ENCODE data around the gene HEXD.
A peak's percentile ranks its signal among the peaks of the same experiment; 100 is the strongest.

Gene HEXD

DNA sequence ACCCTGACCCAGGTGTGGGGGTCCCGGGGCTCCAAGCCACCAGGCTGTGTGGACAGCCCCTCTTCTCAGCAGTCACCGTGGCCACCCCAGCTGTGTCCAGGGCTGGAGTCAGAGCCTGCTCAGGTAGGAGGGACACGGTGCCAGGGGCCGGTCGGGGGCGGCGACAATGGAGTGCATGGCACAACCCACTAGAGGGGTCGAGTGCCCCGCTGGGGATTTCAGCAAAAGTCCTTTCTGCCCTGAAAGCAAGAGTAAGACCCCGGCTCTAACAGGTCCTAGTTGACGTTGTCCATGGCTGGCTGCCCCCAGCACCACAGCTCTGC, 35.3 kb upstream of the HEXD start:
- no peak for DNase-seq

DNA sequence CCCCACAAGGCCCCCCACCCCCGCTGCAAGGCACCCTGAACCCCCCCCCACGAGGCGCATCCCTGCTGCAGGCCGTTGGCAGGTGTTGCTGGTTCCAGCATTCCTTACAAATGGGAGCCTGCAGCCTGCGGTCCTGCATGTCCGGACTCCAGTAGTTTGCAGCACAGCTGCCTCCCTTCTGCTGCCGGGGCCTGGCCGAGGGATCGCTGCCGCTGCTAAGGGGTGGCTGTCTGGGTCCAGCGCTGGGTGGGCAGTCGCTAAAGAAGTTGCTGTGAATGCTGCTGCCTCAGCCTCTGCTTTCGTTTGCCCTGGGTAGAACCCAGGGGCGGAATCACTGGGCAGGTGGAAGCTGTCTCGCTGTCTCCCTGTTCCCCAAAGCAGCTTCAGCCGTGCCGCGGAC, 34.7 kb upstream of the HEXD start:
- no peak for DNase-seq

DNA sequence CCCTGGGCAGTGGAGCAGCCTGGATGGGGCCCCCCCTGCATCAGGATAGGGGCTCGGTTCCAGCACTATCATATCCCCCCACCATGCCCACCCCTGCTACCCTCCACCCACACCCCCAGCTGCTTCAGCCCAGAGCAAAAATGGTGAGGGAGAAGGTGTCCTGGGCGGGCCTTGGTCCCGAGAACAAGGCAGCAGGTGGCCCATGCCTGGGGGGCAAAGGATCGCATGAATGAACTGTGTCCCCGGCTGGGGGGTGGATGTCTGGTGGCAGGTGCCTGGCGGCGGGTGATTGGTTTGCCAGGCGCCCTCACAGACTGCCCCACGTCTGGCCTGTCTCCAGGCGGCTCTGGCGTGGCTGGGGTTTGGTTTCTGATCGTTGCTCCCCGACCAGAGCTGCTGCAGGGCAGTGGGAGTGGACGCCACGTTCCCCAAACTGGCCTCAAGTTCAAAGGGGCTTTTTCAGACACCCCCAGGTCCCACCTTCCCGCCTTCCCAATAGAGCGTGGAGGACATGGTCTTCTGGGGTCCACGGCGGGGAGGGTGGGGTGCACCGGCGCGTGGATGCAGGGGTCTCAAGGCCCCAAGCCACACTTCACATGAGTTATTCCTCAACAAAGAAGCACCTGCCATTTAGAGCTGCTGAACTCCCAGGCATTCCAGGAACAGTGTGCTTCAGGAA, 34.0 kb upstream of the HEXD start:
- DNase-seq: no peak

DNA sequence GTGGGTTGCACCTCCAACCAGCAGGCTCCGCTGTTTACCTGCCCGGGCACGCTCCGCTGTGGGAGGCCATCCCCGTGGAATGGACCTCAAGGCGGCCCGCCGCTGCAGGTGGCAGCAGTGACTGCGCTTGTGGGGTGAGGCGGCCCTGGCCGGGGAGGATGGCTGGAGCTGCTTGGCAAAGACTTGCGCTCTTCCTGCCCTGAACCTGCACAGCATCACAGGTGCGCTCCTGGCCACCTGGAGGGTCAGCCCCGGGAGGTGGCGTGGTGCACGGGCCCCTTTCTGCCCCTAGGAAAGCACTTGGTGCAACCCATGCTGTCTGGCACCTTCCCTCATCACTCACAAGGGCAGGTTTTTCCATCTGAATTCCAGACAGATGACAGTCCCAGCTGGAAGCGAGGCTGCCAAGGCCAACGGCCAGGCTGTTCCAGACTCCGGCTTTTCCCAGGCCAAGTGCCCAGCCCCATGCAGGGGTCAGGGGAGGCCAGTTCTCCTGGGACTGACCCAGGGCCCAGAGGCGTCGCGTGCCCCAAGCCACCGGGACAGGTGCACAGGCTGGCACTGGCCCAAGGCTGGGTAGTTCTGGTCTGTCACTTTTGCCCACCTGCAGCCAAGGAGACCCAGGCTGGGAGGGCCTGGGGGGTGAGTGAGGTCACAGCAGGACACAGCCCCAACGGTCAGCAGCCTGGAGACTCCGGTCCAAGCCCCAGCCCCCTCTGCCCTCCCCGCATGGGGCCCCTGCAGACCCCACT, 33.2 kb upstream of the HEXD start:
- no peak for DNase-seq

DNA sequence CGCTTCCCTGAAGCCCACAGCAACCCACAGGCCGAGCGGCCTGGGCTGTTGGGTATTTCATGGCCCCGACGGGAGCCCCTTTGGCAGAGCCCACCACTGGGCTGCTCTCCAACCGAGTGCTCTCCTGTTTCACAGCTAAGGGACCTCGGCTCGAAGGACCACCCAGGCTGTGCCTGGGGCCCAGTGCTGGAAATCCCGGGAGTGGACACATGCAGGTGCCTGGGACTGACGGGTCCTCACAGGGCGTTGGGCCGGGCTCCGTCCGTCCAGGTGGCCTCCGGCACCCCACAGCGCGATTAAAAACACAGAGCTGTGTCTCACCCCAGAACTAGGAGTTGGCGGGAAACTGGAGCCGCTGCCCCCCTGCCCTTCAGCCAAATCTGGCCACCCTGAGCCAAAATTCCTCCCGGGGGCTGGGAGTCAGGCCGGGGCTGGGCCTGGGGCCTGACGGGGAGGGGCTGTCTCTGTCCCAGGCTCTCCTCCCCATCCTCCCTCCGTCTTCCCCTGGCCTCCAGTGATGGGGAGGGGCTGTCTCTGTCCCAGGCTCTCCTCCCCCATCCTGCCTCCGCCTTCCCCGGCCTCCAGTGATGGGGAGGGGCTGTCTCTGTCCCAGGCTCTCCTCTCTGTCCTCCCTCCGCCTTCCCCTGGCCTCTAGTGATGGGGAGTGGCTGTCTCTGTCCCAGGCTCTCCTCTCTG, 32.4 kb upstream of the HEXD start:
- no peak for DNase-seq

DNA sequence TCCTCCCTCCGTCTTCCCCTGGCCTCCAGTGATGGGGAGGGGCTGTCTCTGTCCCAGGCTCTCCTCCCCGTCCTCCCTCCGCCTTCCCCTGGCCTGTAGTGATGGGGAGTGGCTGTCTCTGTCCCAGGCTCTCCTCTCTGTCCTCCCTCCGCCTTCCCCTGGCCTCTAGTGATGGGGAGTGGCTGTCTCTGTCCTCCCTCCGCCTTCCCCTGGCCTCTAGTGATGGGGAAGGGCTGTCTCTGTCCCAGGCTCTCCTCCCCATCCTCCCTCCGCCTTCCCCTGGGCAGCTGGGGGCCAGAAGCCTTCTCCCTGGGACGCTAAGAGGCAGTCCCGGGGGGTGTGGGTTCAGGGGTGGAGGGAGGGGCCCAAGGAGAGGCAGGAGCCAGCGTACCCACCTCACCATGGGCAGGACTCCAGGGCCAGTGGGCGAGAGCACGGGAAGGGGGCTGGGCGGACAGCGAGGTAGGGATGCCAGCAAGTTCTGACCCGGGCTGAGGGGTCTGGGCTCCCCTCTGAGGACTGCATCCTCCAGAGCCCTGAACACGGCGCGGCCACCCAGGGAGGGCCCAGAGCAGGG, 31.8 kb upstream of the HEXD start:
- DNase-seq: no peak

DNA sequence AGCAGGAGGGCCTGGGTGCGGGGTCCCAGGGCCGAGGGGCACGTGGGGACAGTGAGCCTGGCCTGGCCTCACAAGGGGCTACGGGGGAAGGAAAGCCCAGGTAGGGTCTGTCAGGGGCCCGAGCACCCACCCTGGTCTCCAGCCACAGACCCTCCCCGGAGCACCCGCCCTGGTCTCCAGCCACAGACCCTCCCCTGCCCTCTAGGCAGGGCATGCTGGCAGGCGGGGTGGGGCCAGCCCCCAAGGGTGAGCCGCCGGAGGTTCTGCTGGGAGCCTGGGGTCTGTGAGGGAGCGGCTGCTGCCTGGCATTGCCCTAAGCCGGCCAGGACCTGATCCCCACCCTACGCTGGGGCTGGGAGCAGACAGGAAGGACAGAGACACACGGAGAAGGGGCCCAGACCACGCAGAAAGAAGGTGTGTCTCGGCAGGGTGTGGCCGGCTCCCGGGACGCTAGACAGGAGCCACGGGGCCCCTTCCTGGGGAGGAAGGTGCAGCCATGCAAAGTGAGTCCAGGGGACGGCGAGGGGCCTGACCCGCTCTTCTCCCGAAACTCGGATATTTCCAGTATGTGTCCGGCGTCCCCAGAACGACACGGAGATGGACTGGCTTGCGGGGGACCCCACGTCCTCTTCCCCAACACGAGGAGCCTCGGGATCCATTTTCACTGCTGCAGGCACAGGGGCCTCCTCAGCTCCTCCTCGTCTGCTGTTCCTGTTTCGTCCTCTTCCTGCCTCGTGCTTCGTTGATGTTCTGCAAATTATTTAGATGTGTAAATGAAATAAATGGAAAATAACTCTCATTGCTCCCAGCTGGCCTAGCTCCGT, 31.1 kb upstream of the HEXD start:
- no peak for DNase-seq

DNA sequence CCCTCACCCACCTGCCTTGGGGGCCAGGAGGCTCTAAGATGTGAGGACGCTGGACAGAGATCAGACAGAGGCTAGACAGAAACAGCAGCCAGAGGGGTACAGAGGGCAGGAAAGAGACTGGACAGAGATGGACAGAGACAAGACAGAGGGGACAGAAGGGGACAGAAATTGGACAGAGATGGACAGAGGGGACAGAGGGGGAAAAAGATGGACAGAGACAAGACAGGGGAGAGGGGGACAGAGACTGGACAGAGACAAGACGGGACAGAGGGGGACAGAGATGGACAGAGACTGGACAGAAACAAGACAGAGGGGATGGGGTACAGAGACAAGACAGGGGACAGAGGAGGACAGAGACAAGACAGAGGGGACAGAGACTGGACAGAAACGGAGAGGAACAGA, 30.4 kb upstream of the HEXD start:
- DNase-seq: no peak

DNA sequence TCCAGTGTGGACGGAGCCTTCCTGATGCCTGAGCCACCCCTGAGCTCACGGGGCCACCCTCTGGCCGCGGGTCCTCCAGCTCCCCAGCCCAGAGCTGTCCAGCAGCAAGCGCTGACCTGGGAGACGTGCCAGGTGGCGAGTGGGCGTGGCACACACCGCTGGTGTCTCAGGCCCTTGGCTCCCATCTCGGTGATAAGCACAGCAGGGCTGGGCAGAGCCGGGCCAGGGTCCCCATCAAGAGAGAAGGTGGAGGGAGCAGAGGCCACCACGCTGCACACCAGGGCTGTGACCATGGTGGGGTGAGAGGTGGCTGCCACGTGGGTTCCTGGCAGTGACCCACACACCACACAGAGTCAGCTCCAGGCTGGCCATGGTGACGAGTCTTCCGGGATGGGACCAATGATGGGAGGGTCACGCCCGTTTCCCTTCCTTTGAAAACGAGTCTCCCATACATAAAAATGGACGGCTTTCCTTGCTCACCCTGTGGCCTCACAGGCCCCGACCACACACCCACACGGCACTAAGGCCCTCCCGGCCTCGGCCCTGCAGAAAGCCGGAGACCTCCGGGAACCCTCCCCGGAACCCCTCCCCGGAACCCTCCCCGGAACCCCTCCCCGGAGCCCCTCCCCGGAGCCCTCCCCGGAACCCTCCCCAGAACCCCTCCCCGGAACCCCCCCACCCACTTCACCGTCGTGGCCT, 29.8 kb upstream of the HEXD start:
- DNase-seq: no peak

DNA sequence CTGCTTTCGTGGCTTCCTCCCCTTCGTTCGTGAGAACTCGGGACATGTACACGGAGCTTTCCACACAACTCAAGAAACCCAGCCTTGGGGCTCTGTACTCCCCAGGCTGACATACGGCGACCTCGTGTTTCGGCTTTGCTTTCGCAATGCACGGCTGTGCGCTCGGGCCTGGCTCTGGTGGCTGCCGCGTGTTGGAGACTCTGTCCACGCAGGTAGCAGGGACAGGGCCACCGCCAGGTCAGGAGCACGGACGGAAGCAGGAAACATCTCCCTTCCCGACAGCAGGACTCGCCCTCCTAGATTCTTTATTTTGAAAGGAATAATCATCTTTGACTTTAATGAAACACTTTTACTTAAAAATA, 29.2 kb upstream of the HEXD start:
- DNase-seq: no peak

DNA sequence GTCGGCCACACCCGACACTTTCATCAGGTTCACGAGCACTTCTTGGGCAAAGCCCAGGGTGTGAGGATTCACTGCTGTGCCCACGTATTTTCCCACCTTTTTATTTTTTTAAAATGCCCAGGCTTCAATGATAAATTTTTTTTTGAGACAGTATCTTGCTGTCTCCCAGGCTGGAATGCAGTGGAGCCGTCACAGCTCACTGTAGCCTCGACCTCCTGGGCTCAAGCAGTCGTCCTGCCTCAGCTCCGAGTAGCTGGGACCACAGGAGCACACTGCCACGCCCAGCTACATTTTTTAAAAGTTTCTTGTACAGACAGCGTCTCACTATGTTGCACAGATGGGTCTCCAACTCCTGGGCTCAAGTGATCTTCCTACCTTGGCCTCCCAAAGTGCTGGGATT, 28.8 kb upstream of the HEXD start:
- no peak for DNase-seq

DNA sequence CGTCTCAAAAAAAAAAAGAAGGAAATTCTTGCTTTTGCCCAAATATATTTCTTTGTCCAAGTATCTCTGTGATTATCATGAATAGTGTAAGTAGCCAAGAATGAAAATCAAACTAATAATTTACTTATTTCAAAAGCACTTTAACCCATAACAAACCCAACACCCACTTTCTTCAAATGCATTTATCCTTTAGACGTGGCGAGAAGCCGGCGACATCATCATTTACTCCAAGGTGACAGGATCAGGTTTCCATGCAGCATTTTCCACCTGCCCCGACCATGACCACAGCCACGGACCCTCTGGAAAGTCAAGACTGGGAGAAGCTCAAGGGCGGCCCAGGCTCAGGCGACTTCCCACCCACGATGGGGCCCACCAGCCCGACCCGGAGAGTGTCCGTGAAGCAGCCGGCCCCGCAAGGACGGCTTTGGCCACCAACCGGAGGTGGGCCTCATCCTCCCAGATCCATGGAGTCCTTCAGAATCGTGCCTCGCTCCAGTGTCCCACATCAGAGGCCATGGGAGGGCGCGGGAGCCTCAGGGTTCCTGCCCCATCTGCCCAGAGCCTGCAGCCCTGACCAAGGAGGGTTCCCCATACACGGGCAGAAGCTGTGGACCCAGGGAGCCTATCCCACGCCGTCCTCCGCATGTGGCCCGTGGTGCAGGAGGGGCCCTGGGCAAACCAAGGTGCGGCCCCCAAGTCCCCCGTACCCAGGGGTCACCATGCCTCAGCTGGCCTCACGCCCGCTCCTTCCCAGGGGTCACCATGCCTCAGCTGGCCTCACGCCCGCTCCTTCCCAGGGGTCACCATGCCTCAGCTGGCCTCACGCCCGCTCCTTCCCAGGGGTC, 27.9 kb upstream of the HEXD start:
- DNase-seq: no peak

DNA sequence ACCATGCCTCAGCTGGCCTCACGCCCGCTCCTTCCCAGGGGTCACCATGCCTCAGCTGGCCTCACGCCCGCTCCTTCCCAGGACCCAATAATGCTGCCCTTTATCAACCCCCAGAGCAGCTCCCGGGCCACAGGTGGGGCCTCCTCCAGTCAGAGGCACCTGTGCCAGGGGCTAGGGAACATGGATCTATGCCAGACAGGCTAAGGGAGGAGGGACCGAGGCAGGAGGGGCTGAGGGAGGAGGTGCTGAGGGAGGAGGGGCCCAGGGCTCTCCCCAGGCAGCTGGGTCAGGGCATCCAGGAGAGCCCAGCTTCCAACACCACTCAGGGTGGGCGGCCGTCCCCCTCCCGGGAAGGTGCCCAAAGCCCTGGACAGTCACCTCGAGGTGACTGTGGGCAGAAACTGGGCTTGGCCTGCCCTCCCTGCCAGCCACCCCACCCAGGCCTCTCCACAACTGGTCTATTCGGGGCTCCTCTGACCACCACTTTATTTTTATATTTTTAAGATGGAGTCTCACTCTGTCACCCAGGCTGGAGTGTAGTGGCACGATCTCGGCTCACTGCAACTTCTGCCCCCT, 27.2 kb upstream of the HEXD start:
- no peak for DNase-seq

DNA sequence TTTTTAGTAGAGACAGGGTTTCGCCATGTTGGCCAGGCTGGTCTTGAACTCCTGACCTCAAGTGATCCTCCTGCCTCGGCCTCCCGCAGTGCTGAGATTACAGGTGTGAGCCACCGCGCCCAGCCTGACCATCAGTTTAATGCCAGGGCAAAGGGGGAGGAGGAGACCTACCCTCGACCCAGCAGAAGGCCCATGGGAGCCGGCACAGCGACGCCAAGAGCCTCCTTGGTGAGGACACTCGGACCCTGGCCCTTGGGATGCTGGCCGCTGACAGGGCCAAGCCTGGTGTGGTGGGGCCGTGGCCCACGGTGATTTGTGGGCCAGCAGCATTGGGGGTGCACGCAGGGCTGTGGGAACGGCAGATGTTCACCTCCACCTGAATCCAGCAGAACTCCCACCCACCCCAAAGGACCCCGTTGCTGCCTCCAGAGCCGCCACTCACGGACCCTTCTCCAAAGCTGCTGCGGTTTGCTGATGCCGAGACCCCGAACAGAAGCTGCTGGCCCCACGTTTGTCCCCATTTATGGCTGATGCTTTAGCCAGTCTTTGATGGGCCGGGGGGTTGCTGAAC, 26.6 kb upstream of the HEXD start:
- no peak for DNase-seq

DNA sequence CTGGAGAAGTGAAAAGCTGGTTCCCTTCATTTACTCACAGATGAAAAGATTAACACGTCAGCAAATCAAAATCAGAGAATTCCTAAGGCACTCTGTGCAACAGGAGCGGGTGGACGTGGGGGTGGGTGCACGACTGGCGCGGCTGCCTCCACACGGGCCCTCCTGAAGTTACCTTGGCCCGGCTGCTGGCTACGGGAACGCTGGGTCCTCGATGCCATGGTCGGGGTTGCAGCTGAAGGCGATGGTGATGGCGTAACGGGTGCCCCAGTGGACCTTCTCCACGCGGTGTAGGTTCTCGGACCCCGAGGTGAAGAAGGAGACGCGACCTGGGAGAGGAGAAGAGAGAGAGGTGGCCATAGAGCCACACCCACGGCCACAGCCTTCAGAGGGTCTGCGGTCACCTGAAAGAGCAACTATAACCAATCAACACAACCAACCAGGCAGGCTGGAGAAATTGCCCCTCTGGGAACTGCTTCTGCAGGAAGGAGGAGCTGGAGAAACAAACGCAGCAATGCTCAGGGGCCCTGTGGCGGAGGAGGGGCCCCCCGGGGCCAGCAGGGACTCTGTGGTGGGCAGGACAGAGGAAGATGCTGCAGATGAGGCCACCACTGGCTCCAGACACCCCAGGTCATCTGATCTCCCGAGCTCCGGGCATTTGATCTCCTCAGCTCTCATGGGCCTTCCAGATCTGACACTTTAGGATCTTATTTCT, 25.8 kb upstream of the HEXD start:
- DNase-seq: no peak

DNA sequence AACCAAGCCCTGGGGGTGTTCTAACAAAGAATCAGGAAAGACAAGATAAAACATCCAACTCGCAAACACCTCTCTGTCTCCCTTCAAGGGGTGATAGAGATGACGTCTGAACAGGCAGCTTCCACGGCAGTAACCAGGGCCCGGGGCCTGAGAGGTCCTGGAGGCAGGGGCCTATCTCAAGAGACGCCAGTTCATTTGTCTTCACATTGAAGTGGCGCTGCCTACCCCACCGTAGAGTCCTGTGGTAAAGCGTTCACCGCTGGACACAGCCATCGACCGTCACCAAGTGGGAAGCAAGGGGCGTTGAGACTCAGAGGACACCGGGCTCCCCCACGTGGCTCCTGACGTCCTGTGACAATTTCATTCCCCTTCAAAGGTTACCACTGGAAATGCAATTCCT, 25.2 kb upstream of the HEXD start:
- DNase-seq: no peak

DNA sequence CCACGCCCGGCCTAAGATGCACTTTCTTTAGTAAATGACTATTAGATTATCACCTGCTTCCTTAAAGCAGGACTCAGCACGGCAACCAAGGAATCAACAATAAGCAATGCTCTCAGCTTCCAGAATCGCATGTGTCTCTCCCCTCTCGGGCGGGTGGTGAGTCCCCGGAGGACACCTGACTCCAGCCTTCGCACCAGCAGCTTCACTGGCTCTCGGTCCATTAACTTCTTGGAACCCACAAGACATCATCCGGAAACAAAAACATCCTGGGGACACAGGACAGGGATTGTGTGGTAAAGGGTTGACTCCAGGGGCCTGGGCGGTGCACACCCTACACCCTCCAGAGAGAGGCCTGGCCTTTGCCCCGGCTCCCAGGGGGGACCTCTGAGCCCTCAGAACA, 23.9 kb upstream of the HEXD start:
- DNase-seq: peak; percentile 10

DNA sequence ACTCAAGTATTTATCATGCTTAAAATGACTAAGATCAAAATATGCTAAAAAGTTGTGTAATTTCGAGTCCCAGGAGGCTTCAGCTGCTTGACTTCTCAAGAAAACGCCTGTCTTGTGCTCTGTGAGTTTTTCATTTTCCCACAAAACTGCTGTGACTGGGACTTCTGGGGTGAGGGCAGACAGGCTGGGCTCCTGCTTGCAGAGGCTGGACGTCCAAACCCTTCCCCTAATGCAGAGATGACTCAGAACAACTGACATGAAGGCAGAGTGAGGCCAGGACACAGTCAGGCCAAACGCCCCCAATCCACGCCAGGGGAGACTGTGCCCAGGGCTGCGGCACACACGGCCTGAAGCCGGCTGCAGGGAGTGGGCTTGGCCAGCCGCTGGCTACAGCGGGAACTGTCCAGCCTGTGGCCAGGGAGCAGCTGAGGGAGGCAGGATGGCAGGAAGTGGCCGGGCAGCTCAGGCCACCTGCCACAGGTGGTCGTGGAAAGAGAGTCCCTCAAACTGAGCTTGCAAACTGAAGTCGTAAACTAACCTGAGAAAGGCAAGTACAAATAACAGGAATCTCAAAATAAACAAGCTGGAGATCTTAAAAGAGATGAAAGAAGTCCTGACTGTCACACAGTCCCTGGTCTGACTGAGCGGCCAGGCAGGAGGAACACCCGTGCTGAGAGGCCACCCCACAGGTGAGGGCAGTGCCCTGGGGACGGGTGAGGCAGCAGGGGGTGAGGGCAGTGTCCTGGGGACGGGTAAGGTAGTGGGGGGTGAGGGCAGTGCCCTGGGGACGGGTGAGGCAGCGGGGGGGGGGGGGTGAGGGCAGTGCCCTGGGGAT, 21.3 kb upstream of the HEXD start:
- no peak for DNase-seq

Measured in kidney glomerular epithelial cell (primary cell).